Stimulated activated CD4-positive, alpha-beta T cell treated with anti-CD3 and anti-CD28 coated beads, TNF-alpha, amount 100 ng/mL, for 24 hours (primary cell): Measurements from ENCODE around the gene ZNRF3.
A peak's percentile ranks its signal among the peaks of the same experiment; 100 is the strongest.
"Not testable (repeated sequence)": the region's sequence is repeated elsewhere in the genome, so short reads cannot be mapped to it uniquely, and the experiment has no call there.

ENCODE experiments used
- DNase-seq, 3 experiments: peaks; one replicate each; pipeline ENCODE4 v3.0.0-alpha.2; 2020; ENCODE audit warnings: low read depth in 3 of 3

Gene ZNRF3

DNA sequence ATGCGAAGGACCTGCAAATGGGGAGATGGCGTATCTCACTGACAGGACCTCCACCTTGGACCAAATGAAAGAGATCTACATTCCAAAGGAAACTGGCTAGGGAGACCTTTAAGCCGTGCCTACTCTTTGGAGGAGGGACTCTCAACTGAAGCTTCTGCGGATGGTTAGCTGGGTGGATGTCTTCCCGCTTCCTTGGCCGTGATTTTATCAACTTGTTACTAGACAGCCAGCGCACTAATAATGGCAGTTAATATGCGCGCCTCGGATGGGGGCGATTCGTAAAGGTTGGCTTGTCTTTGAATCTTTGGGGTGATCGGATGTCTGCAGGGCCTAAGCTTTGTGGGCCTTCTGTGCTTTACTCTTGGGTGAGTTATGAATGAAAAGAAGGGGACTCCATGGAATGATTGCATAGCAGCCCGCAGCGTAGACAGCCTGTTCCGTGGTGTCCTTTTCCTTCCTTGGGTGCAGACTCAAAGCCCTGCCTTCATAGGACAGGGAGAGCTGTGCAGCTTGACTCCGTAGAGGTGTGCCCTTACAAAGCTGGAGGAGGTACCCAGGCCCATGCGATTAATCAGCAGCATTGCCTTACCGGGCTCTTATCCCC lies 1.5 kb downstream of the ZNRF3 start:
- no peak for DNase-seq

DNA sequence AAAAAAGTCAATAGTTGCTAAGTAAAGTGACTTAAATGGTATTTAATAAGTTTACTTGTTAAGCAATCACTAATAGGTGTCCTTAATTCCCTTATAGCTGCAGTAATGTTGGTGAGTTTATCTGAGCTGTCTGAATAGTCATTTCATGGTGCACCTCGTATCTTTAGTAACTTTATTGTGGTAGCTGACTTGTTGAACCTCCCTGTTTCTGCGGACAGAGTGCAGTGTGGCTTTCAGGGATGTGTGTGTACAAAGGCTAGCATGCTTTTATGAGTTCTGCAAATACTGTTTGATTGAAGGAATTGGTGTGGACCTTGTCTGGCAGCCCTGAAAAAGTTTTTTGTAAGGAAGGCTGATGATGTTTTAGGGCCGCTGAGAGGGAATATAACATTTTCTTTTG lies 2.6 kb downstream of the ZNRF3 start:
- no peak for DNase-seq

DNA sequence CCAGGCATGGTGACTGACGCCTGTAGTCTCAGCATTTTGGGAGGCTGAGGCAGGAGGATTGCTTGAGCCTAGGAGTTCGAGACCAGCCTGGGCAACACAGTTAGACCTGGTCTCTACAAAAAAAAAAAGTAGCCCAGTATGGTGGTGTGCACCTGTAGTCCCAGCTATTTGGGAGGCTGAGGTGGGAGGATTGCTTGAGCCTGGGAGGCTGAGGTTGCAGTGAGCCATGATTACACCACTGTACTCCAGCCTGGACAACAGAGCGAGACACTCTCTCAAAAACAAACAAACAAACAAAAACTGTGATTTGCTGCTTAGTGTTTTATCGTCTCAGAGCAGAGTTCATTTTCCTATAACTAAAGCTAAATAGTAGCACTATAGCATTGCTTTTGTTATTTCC lies 3.3 kb downstream of the ZNRF3 start:
- not testable (repeated sequence) for DNase-seq

DNA sequence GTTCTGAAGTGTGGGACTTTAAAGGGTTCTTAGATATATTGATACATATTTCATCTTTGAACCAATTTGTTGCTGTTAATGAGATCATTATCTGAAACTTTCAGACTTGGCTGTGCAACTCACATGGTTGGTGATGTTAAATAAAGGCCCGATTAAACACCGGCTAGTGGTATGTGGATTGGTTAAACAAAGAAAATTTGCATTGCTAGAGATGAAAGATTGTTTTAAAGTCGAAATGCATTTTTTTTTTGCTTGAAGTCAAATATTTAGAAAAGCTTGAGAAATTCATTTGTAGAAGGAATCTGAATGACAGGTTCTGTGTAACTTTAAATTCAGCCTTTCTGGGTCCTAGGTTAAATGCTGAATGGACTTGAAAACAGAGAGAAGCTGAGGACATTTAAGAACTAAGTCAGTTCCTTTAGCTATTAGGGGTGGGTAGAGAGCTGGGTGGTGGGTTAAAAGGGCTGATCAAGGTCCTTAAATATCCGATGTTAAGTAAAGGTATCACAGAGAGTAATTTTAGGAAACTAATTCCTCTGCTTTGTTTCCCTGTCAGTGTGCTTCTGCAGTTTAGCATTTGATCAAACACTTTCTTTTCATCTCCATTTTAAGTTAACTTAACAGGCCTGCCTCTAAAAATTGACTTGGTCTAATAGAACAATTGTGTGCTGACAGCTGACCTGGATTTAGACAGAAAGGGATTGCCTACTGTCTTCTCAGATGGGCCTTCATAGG lies 4.5 kb downstream of the ZNRF3 start:
- no peak for DNase-seq

DNA sequence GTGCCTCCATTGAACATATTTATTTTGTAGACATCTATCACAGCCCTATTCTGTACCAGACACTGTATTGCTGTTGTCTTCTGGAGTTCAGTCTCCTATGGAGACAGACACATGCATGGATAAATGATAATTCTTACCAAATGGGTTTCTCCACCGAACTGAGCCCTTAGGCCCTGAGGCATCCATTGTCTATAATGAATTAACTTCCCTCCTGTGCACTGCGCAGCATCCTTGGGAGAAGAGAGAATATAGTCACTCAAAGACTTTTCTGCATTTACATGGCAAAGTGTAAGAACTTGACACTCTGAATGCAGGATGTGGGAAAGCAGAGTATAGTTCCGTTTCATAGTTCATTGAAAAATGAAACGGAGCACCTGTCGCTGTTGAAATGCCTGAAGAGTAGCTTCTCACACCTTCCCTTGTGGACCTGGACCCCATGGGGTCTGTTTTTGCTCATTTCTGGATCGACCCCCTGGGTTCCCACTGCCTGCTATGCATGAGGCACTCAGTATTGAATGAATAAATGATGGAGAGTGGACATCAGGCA lies 6.2 kb downstream of the ZNRF3 start:
- DNase-seq = no peak

DNA sequence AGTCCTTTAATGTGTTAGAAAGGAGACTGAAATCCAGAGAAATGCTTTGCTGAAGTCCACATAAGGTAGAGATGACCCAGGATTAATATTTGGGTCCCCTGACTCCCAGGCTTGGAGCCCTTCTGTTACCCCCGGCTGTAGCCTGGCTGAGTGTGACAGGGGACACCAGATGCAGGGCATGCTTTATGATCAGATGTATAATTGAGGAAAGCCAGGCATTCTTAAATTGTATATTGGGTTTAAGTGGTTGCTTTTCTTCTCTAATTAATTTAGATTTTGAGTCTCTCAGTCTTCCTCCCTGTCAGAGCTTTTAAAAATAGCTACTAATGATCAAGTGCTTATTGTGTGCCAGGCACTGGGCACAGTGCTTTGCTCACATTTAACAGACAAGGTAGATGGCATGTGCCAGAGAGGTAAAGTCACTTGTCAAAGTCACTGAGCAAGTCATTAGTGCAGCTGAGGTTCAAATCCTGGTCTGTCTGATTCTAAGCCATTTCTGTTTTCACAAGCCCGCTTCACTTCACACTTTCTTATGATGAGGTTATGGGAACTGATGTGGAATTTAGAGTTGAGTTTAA lies 7.9 kb downstream of the ZNRF3 start:
- no peak for DNase-seq

DNA sequence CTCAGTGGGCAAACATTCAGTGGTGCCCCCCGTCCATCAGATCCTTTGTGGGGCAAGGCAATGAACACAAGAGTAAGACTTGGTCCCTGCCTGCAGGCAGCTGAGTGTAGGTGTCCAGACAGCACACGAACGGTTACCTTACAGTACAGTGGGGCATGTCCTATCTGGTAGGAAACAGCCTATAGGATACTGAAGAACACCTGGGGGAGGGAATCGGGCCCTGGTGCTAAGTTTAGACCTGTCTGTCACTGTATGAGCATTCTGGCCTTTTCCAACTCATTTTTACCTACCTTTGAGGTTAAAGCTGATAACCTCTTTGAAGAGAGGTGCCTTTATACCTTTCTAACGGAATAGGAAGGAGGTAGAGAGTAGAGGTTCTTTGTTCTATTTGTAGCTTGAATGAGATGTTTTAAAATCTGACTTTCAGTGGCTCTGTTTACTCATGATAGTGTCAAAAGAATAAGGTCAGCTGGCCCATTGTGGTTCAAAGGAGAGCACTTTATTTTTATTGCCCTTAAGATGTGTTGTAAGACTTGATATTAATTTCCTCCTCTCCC lies 8.9 kb downstream of the ZNRF3 start:
- DNase-seq = no peak

DNA sequence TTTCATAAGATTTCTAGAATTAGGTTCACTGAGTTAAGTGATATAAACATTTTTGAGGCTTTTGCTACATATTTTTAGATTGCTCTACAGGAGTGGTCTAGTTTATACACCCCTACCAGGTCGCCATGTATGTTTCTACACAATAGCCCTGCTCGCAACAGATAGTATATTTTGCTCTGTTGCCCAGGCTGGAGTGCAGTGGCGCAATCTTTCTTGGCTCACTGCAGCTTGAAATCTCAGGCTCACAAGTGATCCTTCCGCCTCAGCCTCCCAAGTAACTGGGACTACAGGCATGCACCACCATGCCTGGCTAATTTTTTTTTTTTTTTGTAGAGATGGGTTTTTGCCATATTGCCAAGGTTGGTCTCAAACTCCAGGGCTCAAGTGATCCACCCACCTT lies 10.4 kb downstream of the ZNRF3 start:
- no peak for DNase-seq

DNA sequence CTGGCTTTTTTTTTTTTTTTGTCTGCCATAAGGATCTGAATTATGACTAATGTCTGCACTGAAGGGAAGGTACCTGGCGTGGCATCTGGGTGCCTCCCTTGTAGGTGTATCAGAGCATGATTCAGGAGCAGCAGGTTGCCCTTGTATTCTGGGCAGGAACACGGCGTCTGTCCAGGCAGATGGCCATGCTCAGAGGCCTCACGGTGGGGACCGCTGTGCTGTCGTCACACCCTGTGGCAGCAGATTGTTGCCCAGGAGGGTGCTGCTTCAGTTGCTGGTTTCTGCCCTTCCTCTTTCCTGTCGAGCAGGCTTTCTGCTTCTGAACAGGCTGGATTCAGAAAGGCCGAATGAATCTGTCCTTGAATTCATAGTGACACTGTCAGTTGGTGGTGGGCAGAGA lies 11.0 kb downstream of the ZNRF3 start:
- no peak for DNase-seq

DNA sequence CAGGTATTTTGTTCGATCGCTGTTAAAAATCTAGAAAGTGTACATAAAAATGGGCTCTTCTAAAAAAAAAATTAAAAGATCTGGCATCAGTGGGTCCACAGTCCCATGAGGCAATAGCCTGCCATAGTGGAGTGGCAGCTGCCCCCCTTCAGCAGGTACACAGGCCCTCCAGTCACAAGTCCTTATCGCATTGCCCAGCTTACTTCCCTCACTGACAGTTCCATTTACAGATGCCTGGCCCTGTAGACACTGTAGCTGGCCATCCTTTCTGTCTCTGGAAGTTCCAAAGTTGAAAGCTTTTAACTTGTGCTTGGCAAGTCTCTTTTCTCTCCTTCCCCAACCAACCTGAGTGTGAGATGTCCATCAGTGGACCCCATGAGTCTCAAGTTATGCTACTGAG lies 11.4 kb downstream of the ZNRF3 start:
- DNase-seq = no peak

DNA sequence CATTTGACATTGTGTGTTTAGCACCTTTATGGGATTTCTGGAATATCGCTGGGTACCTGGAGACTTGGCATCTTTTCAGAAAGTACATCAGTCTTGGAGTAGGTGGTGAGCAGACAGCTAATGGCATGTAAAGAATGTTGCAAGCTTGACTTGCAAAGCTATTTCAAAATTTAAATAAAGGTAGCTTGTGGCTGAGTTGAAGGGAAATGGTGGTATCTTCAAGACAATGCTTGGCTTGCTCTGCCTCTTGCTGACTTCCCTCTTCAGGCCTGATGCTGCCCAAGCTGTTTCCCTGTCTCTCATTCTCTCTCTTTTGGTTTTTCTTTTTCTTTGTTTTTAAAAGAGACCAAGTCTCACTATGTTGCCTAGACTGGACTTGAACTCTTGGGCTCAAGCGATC lies 13.2 kb downstream of the ZNRF3 start:
- DNase-seq = no peak

DNA sequence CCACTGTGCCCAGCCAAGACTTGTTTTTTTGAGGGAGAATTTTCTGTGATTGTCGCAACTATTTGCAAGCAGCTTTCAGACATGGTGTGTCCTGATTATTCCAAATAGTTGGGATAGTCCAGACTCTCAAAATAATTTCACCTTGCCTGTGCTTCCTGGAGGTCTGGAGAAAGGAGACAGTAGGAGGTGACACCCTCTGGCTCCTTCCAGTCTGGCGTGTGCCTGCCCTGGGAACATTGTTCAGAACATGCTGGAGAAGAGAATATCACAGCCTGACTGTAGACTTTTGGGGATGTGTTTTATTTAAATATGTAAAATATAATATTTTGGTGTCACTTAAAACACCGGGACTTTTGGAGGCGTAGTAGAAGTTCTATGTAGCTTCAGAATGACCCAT lies 14.9 kb downstream of the ZNRF3 start:
- DNase-seq = no peak

DNA sequence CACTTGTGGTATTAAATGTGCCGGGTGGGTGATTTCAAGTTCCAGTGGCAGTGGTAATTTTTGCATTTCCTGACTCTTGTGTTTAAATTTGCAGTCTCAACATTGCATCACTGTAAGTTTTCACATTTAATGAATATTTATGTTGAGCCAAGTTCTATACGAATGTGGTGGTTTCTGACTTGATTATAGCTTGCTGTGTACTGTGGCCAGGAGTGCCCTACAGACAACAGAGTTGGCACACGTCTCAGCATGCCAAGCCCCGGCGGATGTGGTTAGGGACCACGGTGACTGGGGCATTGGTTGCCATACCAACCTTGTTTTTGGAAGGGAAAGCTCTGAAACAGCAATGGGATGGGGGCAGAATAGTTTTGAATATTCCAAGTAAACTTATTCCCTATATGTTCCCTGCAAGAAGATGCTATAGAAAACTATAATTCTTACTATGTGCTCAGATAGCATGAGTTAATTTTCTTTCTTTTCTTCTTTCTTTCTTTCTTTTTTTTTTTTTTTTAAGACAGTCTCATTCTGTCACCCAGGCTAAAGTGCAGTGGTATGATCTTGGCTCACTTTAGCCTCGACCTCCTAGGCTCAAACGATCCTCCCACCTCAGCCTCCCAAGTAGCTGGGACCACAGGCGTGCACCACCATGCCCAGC lies 16.0 kb downstream of the ZNRF3 start:
- peak in 1 of 3 experiments; percentile 18 for DNase-seq

DNA sequence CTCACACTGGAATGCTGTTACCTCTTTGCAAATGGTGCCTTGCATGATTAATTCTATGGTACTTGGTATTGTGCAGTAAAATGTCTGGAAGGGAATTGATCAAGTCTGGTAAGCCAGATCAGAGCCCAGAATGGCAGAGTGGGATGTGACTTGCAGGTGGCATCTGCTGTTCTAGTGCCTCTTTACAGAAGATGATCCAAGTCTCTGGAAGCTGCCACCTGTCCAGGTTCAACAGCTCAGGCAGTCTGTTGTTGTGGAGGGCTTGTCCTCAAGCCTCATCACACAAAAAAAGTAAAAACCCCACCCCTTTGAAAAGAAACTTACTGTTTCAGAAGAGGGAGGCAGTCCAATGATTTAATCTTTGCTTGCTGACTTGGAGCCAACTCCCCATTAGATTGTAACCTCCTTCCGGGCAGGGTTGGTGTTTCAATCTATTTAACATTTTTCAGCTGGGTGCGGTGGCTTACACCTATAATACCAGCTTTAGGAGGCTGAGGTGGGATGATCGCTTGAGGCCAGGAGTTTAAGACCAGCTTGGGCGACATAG lies 17.1 kb downstream of the ZNRF3 start:
- no peak for DNase-seq

DNA sequence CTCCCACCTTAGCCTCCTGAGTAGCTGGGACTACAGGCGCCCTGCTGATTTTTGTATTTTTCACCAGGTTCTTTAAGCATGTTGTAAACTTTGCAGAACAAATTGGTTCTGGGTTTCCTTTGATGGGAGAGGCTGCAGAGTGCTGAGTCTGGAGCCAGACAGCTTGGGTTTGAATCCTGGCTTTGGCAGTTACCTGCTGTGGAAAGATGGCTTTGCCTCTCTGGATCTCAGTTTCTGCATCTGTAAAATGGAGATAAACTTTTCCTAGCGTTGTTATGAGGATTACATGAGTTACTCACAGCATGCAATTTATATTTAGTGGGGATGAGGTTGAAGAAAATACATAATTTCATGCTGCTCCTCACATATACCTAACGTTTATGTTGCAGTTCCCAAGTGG lies 19.1 kb downstream of the ZNRF3 start:
- no peak for DNase-seq

DNA sequence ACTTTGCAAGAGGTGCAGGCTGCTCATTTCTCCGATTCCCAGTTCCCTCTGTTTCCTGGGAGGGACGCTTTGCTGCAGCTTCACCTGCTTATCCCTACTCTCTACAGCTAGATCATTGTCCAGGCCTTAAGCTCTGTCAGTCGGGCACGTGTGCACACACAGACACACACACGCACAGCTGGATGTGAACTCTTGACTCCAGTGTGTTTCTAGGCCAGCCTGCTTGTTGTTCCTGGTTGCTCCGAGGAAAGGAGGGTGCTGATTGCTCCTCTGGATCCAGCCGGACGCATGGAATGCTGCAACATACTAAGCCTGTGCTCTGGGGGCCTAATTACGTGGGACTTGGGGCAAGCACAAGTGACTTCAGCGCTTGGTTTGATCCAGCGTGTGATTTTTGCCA lies 19.7 kb downstream of the ZNRF3 start:
- DNase-seq = no peak

DNA sequence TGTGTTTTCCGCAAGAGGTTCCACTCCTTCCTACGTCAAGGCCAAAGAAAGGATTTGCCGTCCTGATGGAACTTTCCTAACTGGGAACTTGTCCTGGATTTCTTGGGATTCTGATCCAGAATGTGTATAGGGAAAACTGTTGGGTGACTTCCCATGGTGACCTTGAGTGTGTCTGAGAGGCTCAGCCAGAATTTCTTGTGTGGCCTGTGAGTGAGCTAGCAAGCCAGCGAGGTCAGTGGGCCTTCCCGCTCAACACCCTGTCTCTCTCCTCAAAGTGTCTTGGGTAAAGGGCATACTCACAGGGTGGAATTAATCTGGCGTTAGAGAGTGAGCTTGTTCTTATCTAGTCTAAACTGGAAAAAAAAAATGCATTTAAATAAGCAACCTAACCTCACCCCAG lies 20.4 kb downstream of the ZNRF3 start:
- no peak for DNase-seq

DNA sequence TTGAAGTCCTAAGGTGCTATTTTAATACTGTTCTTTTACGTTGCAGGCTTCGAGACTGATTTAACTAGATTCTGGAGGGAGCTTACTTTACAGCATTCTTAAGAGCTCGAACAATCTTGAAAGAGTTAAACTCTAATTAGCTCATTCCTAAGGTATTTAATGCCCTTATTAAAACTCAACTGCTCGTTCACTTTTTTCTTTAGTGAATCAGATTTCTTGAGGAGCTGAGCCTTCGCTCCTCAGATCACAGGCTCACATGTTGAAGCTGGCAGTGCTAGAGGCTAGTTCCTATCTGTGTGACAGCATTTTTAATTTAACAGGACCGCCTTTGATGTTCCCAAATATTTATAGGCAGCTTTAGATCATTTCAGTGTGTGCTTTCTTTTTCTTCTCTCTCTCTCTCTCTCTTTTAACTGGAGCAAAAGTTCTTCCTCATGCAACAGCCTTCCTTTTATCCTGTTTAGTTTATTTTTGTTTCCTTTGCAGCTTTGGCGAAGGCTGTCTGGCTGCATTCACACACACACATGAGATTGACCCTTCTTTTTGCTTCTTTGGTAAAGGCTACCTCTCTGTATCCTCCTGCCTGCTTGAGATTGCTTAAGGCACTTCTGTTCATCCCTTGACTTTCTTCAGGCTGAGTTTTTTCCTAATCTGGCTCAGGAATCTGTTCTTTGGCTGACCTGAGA lies 21.0 kb downstream of the ZNRF3 start:
- DNase-seq = no peak

DNA sequence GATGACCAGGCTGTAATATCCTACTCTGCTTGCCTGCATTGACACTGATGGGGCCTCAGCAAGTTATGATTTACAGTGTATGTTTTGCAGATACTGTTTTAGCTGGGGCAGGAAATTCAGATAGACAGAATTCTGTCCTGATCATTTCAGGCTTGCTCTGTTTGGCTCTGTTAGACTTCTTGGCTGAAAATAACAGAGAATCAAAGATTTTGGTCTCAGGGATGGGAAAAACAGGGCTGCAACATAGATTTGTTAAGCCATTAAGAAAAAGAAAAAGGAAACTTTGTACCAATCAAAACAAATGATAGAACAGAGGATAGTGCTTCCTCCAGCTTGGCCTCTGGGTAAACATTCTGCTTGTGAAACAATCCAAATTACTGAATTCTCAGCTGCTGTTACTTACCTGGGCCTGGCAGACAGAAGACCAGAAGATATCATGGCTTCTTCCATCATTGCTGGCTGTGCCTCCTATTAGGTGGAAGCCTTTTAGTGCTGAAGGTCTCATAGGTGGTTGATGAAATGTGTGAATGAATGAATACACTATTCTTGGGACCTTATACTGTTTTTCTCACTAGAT lies 22.0 kb downstream of the ZNRF3 start:
- no peak for DNase-seq

DNA sequence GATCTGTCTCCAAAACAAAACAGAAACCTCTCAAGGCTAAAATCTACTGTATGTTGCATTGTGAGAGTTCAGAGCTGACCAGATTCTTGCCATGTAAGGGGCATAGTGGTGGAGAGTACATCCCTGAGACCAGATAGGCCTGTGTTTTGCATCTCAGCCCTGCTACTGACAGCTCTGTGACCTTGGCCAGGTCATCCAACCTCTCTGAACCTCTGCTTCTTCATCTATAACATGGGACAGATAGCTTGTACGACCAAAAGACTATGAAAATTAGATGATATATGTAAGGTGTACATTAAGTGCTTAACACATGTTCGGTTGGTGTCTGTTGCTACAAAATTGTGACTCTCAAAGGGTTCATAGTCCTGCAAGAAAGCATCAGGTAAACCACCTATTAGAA lies 22.9 kb downstream of the ZNRF3 start:
- DNase-seq = no peak
